Subcutaneous adipose tissue (tissue), 4 donors: ENCODE results near the gene LRRK2. TPM values are rescaled to one million over a fixed set of nuclear protein-coding genes. Genes with fewer than 3 reads are reported as not detected.

Experiments used
- CTCF ChIP-seq: fragments of 450-650 bp; IDR thresholded peaks from one replicate; pipeline ENCODE4 v1.5.1; 2016; ENCODE audit warnings: low read depth, mild to moderate bottlenecking, control low read depth, antibody characterized with exemption, moderate library complexity
- total RNA-seq, 4 donors: library from RNA; depleted of rRNA; stranded (reverse); fragments of >200 nt; gene quantifications; one replicate each; pipeline ENCODE4 v1.1.0, GENCODE V29; 2016

Gene LRRK2
- total RNA-seq, 4 donors from 2014 or later = 17.7 to 57.3 (median 31.0) TPM

GRCh38 chr12:40390980-40391379 is 166.2 kb downstream of the LRRK2 start:
- no peak for TF ChIP-seq CTCF

GRCh38 chr12:40393026-40393425 is 168.2 kb downstream of the LRRK2 start:
- TF ChIP-seq CTCF = no peak

- TF ChIP-seq CTCF = no peak
Measured at GRCh38 chr12:40399656-40400055, 174.9 kb downstream of the LRRK2 start.

- TF ChIP-seq CTCF = no peak
Measured at GRCh38 chr12:40405419-40405818, 180.6 kb downstream of the LRRK2 start.

Other genes starting within 250 kb of the LRRK2 start
- 10 to 100 TPM; 18.4 to 32.0 (median 25.3) TPM for gene SLC2A13, start 118.9 kb upstream of the LRRK2 start, total RNA-seq